Measurements from ENCODE around the gene EPS8L2. TPM values are rescaled to one million over a fixed set of nuclear protein-coding genes. Genes with fewer than 3 reads are reported as not detected.
"Not testable (repeated sequence)": the region's sequence is repeated elsewhere in the genome, so short reads cannot be mapped to it uniquely, and the experiment has no call there.

Gene EPS8L2
- total and polyA plus RNA-seq, 9 of the 15 experiments (the other 6 are each of a cell fraction or from before 2014, with no cell fraction given): 0.75 to 17.0 (median 3.7) TPM

DNA sequence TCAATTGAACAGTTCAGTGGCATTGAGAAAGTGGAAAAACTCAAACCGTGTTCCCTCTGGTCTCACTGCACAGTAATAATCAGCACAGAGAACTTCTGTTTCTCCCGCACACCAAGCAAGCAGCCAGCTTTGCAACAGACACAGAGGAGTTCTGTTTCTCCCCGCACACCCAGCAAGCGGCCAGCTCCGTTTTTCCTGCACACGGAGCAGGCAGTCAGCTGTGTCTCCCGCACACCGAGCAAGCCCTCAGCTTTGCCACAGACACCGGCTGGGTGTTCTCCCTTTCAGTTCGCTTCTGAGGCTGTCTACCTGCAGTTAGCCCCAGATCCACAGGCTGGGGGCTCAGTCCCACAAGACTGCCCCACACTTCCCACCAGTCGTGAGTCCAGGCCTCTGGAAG is 31.3 kb downstream of the EPS8L2 start:
- H3K9me3 ChIP-seq (replicated peaks; ENCODE audit: control insufficient read depth, insufficient read depth, low read depth, low read length): no peaks in the 10 kb centered on the region
- H3K27me3 ChIP-seq (ENCODE audit: control insufficient read depth in 2 of 2, insufficient read depth in 2 of 2, low read length in 2 of 2): no peaks in the 10 kb centered on the region
- no peak overlapping the region for H3K27ac ChIP-seq (ENCODE audit: extremely low read depth, low read depth, low read length)
- in situ Hi-C loops (cut with MboI) (no loop called here), intact Hi-C loops (cut with micrococcal nuclease) (no loop called here)
- ChIA-PET CTCF (ENCODE audit: low intra/inter-chr PET ratio) (no interaction called here), POLR2A (interaction anchor here (1.2 to 2.8 kb wide), 3 partner anchors 9 to 11 kb away, joined by 3 to 14 read pairs (median 7); partner anchors contain the start of gene TALDO1)
- 48% methylated on average over 11 of the region's 11 CpGs for WGBS (ENCODE audit: insufficient coverage, low coverage, missing lambda C conversion rate)
- ATAC-seq (peak; percentile 38), FAIRE-seq (no peak), DNase-seq (ENCODE audit: extremely low read depth in 1 of 4, low spot score in 3 of 4) (peak in 1 of 4 experiments; percentile 4)
- no peak overlapping the region for H3K4me3 ChIP-seq
- TF ChIP-seq, protein P1, sequence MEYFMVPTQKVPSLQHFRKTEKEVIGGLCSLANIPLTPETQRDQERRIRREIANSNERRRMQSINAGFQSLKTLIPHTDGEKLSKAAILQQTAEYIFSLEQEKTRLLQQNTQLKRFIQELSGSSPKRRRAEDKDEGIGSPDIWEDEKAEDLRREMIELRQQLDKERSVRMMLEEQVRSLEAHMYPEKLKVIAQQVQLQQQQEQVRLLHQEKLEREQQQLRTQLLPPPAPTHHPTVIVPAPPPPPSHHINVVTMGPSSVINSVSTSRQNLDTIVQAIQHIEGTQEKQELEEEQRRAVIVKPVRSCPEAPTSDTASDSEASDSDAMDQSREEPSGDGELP (CRISPR knock-in tag; IDR thresholded peaks at IDR 0.05; ENCODE audit: borderline replicate concordance): peak; percentile 35; the same call in 1 of the 2 replicates
- TF ChIP-seq MYC (IDR thresholded peaks at IDR 0.05; ENCODE audit: low read depth, low read length) (no peak), MYC (CRISPR knock-in tag; IDR thresholded peaks at IDR 0.05; ENCODE audit: borderline replicate concordance, low read depth) (no peak)
- H3K36me3 ChIP-seq (ENCODE audit: control insufficient read depth, insufficient read depth, low read length): no peaks in the 10 kb centered on the region
- H3K9me1 ChIP-seq (ENCODE audit: control insufficient read depth, insufficient read depth, low read length): peaks cover under 1% of the 10 kb centered on the region
- H2AFZ ChIP-seq (ENCODE audit: low read depth, low read length): peak overlapping the region; percentile 80
- peak overlapping the region; percentile 27; the same call in 1 of the 2 replicates for H3K4me2 ChIP-seq (ENCODE audit: insufficient read depth, low read length)
- H4K20me1 ChIP-seq (replicated peaks; ENCODE audit: control insufficient read depth, insufficient read depth, low read length): no peaks in the 10 kb centered on the region
- no TSS peak for BruUV-seq (replicated peaks)
- H3K4me1 ChIP-seq (replicated peaks in 1 of 2; ENCODE audit: control insufficient read depth in 2 of 2, insufficient read depth in 2 of 2, low read length in 2 of 2): peaks cover 10 to 23% of the 10 kb centered on the region in 2 experiments; a peak in 4 of 5 replicates
- H3K9ac ChIP-seq (ENCODE audit: insufficient read depth in 1 of 2, low read depth in 2 of 2, low read length in 2 of 2): peak overlapping the region; percentile 36 to 84; a peak in 3 of 4 replicates
- H3K79me2 ChIP-seq (ENCODE audit: control insufficient read depth, insufficient read depth, low read length): no peaks in the 10 kb centered on the region

DNA sequence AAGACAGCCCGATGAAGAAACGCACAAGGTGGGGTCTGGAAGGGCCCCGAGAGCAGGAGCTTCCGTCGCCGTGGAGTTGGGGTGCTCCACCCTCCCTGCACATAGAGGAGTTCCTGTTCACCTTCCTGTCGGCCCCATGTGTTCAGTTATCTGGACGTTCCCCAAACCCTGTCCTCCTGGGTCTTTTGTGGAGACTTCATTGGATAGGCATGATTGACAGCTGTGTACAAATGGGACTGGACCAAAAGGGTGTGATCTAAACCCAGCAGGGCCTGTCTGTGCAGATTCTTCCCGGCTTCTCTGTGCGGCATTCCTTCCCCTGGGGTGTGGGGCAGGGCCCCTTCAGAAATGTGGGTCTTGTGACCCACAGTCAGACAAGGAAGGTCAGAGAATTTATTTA is 31.9 kb downstream of the EPS8L2 start:
- BruUV-seq (replicated peaks); H3K27me3 ChIP-seq (ENCODE audit: control insufficient read depth in 2 of 2, insufficient read depth in 2 of 2, low read length in 2 of 2); in situ Hi-C loops (cut with MboI); H4K20me1 ChIP-seq (replicated peaks; ENCODE audit: control insufficient read depth, insufficient read depth, low read length); CTCF ChIA-PET (ENCODE audit: low intra/inter-chr PET ratio); H3K36me3 ChIP-seq (ENCODE audit: control insufficient read depth, insufficient read depth, low read length); H3K79me2 ChIP-seq (ENCODE audit: control insufficient read depth, insufficient read depth, low read length); H3K4me3 ChIP-seq; H3K9me1 ChIP-seq (ENCODE audit: control insufficient read depth, insufficient read depth, low read length); DNase-seq (ENCODE audit: extremely low read depth in 1 of 4, low spot score in 3 of 4); intact Hi-C loops (cut with micrococcal nuclease); H3K27ac ChIP-seq (ENCODE audit: extremely low read depth, low read depth, low read length); H3K9me3 ChIP-seq (replicated peaks; ENCODE audit: control insufficient read depth, insufficient read depth, low read depth, low read length): not testable (repeated sequence)
- FAIRE-seq (peak; percentile 80), ATAC-seq (peak; percentile 59)
- peak overlapping the region in 1 of 2 experiments; percentile 50; a peak in 1 of 4 replicates for H3K9ac ChIP-seq (ENCODE audit: insufficient read depth in 1 of 2, low read depth in 2 of 2, low read length in 2 of 2)
- 28% methylated on average over 10 of the region's 10 CpGs for WGBS (ENCODE audit: insufficient coverage, low coverage, missing lambda C conversion rate)
- H2AFZ ChIP-seq (ENCODE audit: low read depth, low read length): peak overlapping the region; percentile 80
- POLR2A ChIA-PET: interaction anchor here (1.2 to 2.8 kb wide), 2 partner anchors 10 to 12 kb away, joined by 7 to 14 read pairs; partner anchors contain the start of gene TALDO1
- H3K4me1 ChIP-seq (replicated peaks in 1 of 2; ENCODE audit: control insufficient read depth in 2 of 2, insufficient read depth in 2 of 2, low read length in 2 of 2): peaks cover 10 to 21% of the 10 kb centered on the region in 2 experiments; a peak in 4 of 5 replicates
- peak; percentile 63 for TF ChIP-seq MEIS2 (IDR thresholded peaks at IDR 0.05; ENCODE audit: partially characterized antibody)
- TF ChIP-seq, protein P2, sequence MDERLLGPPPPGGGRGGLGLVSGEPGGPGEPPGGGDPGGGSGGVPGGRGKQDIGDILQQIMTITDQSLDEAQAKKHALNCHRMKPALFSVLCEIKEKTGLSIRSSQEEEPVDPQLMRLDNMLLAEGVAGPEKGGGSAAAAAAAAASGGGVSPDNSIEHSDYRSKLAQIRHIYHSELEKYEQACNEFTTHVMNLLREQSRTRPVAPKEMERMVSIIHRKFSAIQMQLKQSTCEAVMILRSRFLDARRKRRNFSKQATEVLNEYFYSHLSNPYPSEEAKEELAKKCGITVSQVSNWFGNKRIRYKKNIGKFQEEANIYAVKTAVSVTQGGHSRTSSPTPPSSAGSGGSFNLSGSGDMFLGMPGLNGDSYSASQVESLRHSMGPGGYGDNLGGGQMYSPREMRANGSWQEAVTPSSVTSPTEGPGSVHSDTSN (CRISPR knock-in tag; IDR thresholded peaks at IDR 0.05; ENCODE audit: low read depth): 0 out of 2 replicates have a peak, but pooled peaks have one; percentile 22
- TF ChIP-seq, protein P2 (tag; conservative IDR thresholded peaks at IDR 0.05; ENCODE audit: low read depth): peak; percentile 74
- TF ChIP-seq MNT (conservative IDR thresholded peaks at IDR 0.05): 0 out of 4 replicates have a peak, but pooled peaks of 1 of the 2 experiments have one; percentile 17
- TF ChIP-seq, protein P3, sequence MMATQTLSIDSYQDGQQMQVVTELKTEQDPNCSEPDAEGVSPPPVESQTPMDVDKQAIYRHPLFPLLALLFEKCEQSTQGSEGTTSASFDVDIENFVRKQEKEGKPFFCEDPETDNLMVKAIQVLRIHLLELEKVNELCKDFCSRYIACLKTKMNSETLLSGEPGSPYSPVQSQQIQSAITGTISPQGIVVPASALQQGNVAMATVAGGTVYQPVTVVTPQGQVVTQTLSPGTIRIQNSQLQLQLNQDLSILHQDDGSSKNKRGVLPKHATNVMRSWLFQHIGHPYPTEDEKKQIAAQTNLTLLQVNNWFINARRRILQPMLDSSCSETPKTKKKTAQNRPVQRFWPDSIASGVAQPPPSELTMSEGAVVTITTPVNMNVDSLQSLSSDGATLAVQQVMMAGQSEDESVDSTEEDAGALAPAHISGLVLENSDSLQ (IDR thresholded peaks at IDR 0.05): peak; percentile 96
- peak overlapping the region; percentile 27; the same call in 1 of the 2 replicates for H3K4me2 ChIP-seq (ENCODE audit: insufficient read depth, low read length)
